Thyroid gland (tissue), 4 donors: Measurements from ENCODE around the gene ST6GALNAC5.

Experiments used
- CTCF ChIP-seq, 6 experiments: fragments of 200-600 bp in 3 of 6; fragments of 450-650 bp in 3 of 6; sonication (generic) in 3 of 6; IDR thresholded peaks; one replicate each; pipeline ENCODE4 v1.5.1; 2016 to 2019; ENCODE audit warnings: antibody characterized with exemption in 6 of 6, mild to moderate bottlenecking in 2 of 6, inconsistent platforms in 1 of 6, moderate library complexity in 1 of 6
- POLR2A ChIP-seq, 2 donors: fragments of 450-650 bp; IDR thresholded peaks; one replicate each; pipeline ENCODE4 v1.6.1; 2017; ENCODE audit warnings: antibody characterized with exemption in 2 of 2, mild to moderate bottlenecking in 2 of 2, moderate library complexity in 1 of 2

- TF ChIP-seq CTCF (IDR thresholded peaks at IDR 0.05) = no peak
- no peak for TF ChIP-seq POLR2A (IDR thresholded peaks at IDR 0.05)
Measured at GRCh38 chr1:76921590-76921989, 54.3 kb downstream of the ST6GALNAC5 start.
